Brain pericyte (primary cell): ENCODE measurements around the gene BRSK2.

Experiments
- DNase-seq: peaks from one replicate; pipeline ENCODE4 v3.0.0-alpha.2; 2012; ENCODE audit warnings: low read depth, low spot score

BRSK2 gene

GRCh38 chr11:1436468-1437039 is 46.8 kb downstream of the BRSK2 start:
- DNase-seq, result no peak

GRCh38 chr11:1437500-1437899 is 47.8 kb downstream of the BRSK2 start:
- no peak for DNase-seq

- DNase-seq, result no peak
Measured at GRCh38 chr11:1438261-1438966, 48.7 kb downstream of the BRSK2 start.

- no peak for DNase-seq
Measured at GRCh38 chr11:1438967-1439330, 49.2 kb downstream of the BRSK2 start.

- no peak for DNase-seq
Measured at GRCh38 chr11:1439341-1439740, 49.6 kb downstream of the BRSK2 start.

- DNase-seq, result no peak
Measured at GRCh38 chr11:1440066-1440465, 50.3 kb downstream of the BRSK2 start.

GRCh38 chr11:1440496-1440895 is 50.8 kb downstream of the BRSK2 start:
- DNase-seq, result no peak

- no peak for DNase-seq
Measured at GRCh38 chr11:1442163-1442562, 52.4 kb downstream of the BRSK2 start.

- DNase-seq, result no peak
Measured at GRCh38 chr11:1442807-1443366, 53.2 kb downstream of the BRSK2 start.

- DNase-seq, result no peak
Measured at GRCh38 chr11:1443737-1444136, 54.0 kb downstream of the BRSK2 start.

- DNase-seq, result no peak
Measured at GRCh38 chr11:1444321-1444720, 54.6 kb downstream of the BRSK2 start.

- no peak for DNase-seq
Measured at GRCh38 chr11:1444823-1445422, 55.2 kb downstream of the BRSK2 start.

- no peak for DNase-seq
Measured at GRCh38 chr11:1445741-1446445, 56.2 kb downstream of the BRSK2 start.

- no peak for DNase-seq
Measured at GRCh38 chr11:1446623-1447022, 56.9 kb downstream of the BRSK2 start.

- DNase-seq, result no peak
Measured at GRCh38 chr11:1447845-1448825, 58.4 kb downstream of the BRSK2 start.

- DNase-seq, result no peak
Measured at GRCh38 chr11:1448882-1449281, 59.1 kb downstream of the BRSK2 start.

- DNase-seq, result no peak
Measured at GRCh38 chr11:1449490-1450243, 59.9 kb downstream of the BRSK2 start.

GRCh38 chr11:1450344-1450875 is 60.7 kb downstream of the BRSK2 start:
- DNase-seq, result no peak

GRCh38 chr11:1450949-1451710 is 61.4 kb downstream of the BRSK2 start:
- no peak for DNase-seq
